Activated T-cell treated with anti-CD3 and anti-CD28 coated beads, Interleukin-2, amount 50 U/mL, for 48 hours (primary cell): Measurements from ENCODE around the gene DIO3.

Experiments used
- DNase-seq, 2 experiments: peaks; one replicate each; pipeline ENCODE4 v3.0.0-alpha.2; 2020

DIO3 gene

GRCh38 chr14:101584055-101584859, 23.0 kb downstream of the DIO3 start:
- DNase-seq, result no peak

- no peak for DNase-seq
Measured at GRCh38 chr14:101585211-101585610, 23.9 kb downstream of the DIO3 start.

- peak in 1 of 2 experiments; percentile 9 for DNase-seq
Measured at GRCh38 chr14:101586531-101587430, 25.5 kb downstream of the DIO3 start.

- DNase-seq, result no peak
Measured at GRCh38 chr14:101587441-101587911, 26.2 kb downstream of the DIO3 start.

- DNase-seq, result no peak
Measured at GRCh38 chr14:101588286-101588975, 27.1 kb downstream of the DIO3 start.

- no peak for DNase-seq
Measured at GRCh38 chr14:101588990-101589389, 27.7 kb downstream of the DIO3 start.

- no peak for DNase-seq
Measured at GRCh38 chr14:101589486-101590015, 28.3 kb downstream of the DIO3 start.

GRCh38 chr14:101590062-101590461, 28.8 kb downstream of the DIO3 start:
- no peak for DNase-seq

GRCh38 chr14:101590616-101591015, 29.3 kb downstream of the DIO3 start:
- no peak for DNase-seq

GRCh38 chr14:101591121-101591520, 29.8 kb downstream of the DIO3 start:
- no peak for DNase-seq

- DNase-seq, result no peak
Measured at GRCh38 chr14:101591582-101591981, 30.3 kb downstream of the DIO3 start.

GRCh38 chr14:101593411-101594238, 32.3 kb downstream of the DIO3 start:
- peak in 1 of 2 experiments; percentile 12 for DNase-seq

- peak in 1 of 2 experiments; percentile 10 for DNase-seq
Measured at GRCh38 chr14:101594511-101595148, 33.3 kb downstream of the DIO3 start.

- DNase-seq, result peak in 1 of 2 experiments; percentile 6
Measured at GRCh38 chr14:101595349-101595748, 34.1 kb downstream of the DIO3 start.

- peak; percentile 45 to 50 for DNase-seq
Measured at GRCh38 chr14:101595887-101596721, 34.8 kb downstream of the DIO3 start.

GRCh38 chr14:101596742-101597141, 35.4 kb downstream of the DIO3 start:
- peak in 1 of 2 experiments; percentile 22 for DNase-seq

- DNase-seq, result no peak
Measured at GRCh38 chr14:101598159-101598558, 36.9 kb downstream of the DIO3 start.

GRCh38 chr14:101598571-101599233, 37.4 kb downstream of the DIO3 start:
- DNase-seq, result peak; percentile 11 to 13

GRCh38 chr14:101599234-101599885, 38.1 kb downstream of the DIO3 start:
- peak in 1 of 2 experiments; percentile 10 for DNase-seq
